ENCODE measurements around the gene KRT35.

The KRT35 gene

DNA sequence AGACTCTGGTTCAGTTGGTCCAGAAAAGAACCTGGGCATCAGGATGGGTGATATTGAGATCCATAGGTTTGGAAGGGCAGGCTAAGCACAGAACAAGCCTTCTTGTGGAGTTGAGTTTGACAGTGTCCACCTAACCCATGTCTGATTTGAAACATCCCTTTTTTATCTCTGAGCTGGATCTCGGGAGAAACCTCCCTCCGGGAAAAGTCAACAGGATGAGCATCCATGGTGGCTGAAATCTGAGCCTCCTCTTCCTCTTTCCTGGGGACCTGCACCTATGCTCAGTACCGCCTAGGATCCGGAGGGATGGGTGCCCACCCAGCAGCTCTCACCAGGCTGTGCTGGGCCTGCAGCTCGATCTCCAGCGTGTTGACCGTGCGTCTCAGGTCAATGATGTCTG lies 17.2 kb downstream of the KRT35 start:
- Mint-ChIP-seq H3K4me3 (no peak overlapping the region), H3K27ac (no peak overlapping the region), H3K4me1 (ENCODE audit: low read depth) (no peaks in the 10 kb centered on the region), H3K27me3 (no peaks in the 10 kb centered on the region), H3K9me3 (ENCODE audit: low read depth) (no peaks in the 10 kb centered on the region), H3K36me3 (no peaks in the 10 kb centered on the region)

DNA sequence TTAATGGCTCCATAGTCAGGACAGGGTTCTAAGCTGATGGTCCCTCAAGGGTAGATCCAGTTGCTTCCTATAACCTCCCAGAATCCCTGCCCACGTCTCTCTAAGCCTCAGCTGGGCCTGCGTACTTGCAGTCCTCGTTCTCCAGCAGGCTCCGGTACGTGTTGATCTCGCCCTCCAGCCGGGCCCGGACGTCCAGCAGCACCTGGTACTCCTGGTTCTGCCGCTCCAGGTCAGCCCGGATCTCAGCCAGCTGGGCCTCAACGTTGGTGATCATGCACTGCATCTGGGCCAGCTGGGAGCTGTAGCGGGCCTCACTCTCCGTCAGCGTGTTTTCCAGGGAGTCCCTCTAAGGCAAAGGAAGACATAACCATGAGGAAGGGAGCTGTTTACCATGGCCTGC lies 18.2 kb downstream of the KRT35 start:
- Mint-ChIP-seq H3K4me1 (ENCODE audit: low read depth) (no peaks in the 10 kb centered on the region), H3K9me3 (ENCODE audit: low read depth) (no peaks in the 10 kb centered on the region), H3K36me3 (no peaks in the 10 kb centered on the region), H3K27ac (no peak overlapping the region), H3K4me3 (no peak overlapping the region), H3K27me3 (no peaks in the 10 kb centered on the region)

DNA sequence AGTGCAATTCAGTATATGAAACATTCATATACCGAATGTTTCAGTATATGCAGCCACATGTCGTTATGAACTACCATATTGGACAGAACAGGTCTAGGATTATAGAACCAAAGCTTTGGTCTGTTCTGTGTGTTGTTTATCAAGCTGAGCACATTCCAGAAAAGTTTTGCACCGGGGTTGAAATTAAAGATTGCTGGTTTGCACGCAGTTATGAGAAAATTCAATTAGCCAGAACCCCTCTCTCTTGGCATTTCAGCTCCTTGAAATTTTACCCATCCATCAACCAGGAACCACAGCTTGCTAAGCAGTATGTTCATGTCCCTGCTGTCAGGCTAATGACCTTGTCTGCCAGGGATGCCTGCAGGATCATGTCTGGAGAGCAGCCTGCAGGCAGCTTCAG lies 23.3 kb downstream of the KRT35 start:
- Mint-ChIP-seq H3K27me3 (no peaks in the 10 kb centered on the region), H3K36me3 (no peaks in the 10 kb centered on the region), H3K4me3 (no peak overlapping the region), H3K9me3 (ENCODE audit: low read depth) (no peaks in the 10 kb centered on the region), H3K27ac (no peak overlapping the region), H3K4me1 (ENCODE audit: low read depth) (no peaks in the 10 kb centered on the region)

DNA sequence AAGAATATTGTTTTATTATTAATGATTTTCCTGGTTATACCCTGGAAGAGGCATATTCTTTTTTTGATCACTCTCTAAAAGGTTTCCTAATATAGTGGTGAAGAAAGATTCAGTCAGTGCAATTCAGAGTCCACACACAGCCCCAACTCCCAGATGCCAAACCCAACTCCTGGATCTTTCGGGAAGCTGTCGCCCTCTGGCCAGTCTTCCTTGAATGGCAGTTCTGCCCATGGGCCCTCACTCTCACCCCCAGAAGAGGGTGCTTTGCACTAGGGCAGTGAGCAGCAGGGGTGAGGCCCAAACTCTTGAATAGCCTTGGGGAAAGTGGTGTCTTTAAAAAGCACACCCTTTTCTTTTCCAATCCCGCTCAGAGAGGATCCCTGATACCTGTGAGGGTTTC lies 24.7 kb downstream of the KRT35 start:
- H3K27me3 Mint-ChIP-seq = no peaks in the 10 kb centered on the region
- no peak overlapping the region for H3K27ac Mint-ChIP-seq
- no peak overlapping the region for H3K4me3 Mint-ChIP-seq
- H3K36me3 Mint-ChIP-seq = no peaks in the 10 kb centered on the region
- H3K4me1 Mint-ChIP-seq (ENCODE audit: low read depth) = no peaks in the 10 kb centered on the region
- H3K9me3 Mint-ChIP-seq (ENCODE audit: low read depth) = no peaks in the 10 kb centered on the region

DNA sequence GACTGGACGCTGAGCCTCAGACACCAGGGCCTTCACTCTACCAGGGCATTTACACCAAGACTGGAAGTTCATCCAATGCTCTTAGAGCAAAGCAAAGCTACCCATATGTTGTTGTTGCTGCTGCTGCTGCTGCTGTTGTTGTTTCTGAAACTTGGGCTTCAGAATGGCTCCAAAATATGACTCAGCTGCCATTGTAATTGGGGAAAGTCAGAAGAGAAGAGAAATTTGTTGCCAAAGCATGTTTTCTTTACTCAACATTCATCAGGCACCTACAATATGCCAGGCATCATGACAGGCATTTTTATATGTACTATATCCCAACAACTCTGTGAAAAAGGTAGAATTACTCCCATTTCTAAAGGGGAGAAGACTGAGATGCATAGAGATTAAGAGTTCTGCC lies 25.7 kb downstream of the KRT35 start:
- no peak overlapping the region for H3K27ac Mint-ChIP-seq
- H3K9me3 Mint-ChIP-seq (ENCODE audit: low read depth) = no peaks in the 10 kb centered on the region
- H3K4me3 Mint-ChIP-seq = no peak overlapping the region
- H3K4me1 Mint-ChIP-seq (ENCODE audit: low read depth) = no peaks in the 10 kb centered on the region
- H3K27me3 Mint-ChIP-seq = no peaks in the 10 kb centered on the region
- no peaks in the 10 kb centered on the region for H3K36me3 Mint-ChIP-seq

DNA sequence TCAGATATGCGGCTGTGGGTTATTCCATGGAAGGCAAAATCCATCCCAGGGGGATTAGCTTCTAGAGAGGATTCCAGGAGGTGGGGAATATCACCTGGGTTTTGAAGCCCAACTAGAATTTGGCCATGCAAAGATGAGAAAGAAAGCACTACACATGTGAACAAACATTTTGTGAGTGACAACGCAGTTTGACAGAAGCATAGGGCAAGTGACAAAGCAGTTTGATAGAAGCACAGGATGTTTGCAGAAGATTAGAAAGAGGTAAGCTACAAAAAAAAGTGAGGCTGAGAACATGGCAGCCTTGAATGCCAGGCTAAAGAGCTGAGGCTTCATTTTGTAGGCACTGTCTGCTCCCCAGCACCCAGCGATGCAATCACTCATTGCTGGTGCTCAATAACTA lies 27.9 kb downstream of the KRT35 start:
- Mint-ChIP-seq H3K9me3 (ENCODE audit: low read depth) (no peaks in the 10 kb centered on the region), H3K4me1 (ENCODE audit: low read depth) (no peaks in the 10 kb centered on the region), H3K36me3 (no peaks in the 10 kb centered on the region), H3K4me3 (no peak overlapping the region), H3K27ac (no peak overlapping the region), H3K27me3 (no peaks in the 10 kb centered on the region)

DNA sequence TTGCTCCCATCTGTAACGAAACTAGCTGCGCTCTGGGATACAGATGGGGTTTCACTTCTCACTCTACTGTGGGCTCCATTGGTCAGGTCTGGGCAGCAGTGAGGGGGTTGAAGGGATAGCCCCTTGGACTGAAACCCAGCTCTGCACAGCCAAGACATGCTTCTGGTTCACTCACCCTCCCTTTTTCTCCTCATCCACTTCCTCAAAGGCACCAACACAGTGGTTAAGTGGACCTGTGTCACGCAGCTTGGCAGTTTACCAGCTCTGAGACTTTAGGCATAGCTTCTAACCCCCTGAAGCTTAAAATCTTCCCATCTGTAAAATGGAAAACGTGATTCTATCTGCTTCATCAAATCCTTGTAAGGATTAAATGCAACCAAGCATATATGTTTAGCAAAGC lies 28.7 kb downstream of the KRT35 start:
- no peaks in the 10 kb centered on the region for H3K9me3 Mint-ChIP-seq (ENCODE audit: low read depth)
- H3K4me1 Mint-ChIP-seq (ENCODE audit: low read depth) = no peaks in the 10 kb centered on the region
- no peaks in the 10 kb centered on the region for H3K36me3 Mint-ChIP-seq
- H3K4me3 Mint-ChIP-seq = no peak overlapping the region
- no peaks in the 10 kb centered on the region for H3K27me3 Mint-ChIP-seq
- no peak overlapping the region for H3K27ac Mint-ChIP-seq

DNA sequence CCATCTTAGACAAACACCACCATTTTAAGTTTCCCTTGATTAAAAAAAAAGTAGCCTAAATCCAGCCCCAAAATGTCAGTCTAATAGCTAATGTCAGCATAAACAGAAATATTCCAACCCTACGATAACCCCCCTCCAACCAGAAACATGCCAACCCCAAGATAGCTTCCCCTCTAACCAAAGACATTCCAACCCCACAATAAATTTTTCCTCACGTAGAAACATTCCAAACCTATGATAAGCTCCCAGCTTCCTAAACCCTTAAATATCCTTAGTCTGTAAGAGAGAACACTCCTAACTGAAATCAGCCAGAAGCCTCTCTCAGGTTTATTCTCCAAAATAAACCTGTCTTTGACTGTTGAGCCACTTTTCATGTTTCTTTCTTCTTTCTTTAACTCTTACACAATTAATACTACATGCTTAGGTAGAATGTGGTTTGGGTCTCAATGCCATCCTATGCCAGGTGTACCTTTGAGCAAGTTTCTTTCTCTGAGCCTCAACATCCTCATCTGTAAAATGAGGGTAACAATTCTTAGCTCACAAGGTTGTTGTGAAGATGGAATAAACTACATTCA lies 29.7 kb downstream of the KRT35 start:
- no peaks in the 10 kb centered on the region for H3K36me3 Mint-ChIP-seq
- H3K27ac Mint-ChIP-seq = no peak overlapping the region
- no peaks in the 10 kb centered on the region for H3K4me1 Mint-ChIP-seq (ENCODE audit: low read depth)
- H3K4me3 Mint-ChIP-seq = no peak overlapping the region
- no peaks in the 10 kb centered on the region for H3K27me3 Mint-ChIP-seq
- no peaks in the 10 kb centered on the region for H3K9me3 Mint-ChIP-seq (ENCODE audit: low read depth)

DNA sequence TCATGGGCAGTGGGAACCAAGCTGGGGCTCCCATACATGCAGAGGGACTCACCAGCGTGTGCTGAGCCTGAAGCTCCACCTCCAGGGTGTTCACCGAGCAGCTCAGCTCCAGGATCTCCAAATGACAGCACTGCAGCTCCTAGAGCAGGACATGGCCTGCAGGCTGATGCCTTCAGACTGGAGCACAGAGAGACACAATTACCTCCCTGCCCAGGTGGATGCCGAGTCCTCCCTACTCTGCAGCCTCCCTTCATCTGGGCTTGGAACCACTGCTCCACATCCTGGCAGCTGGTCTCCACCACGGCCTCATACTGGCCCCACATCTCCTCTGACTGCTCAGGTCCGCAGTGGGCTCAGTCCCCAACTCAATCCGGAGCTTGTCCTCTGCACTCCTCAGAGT lies 31.9 kb downstream of the KRT35 start:
- Mint-ChIP-seq H3K4me3 (no peak overlapping the region), H3K27ac (no peak overlapping the region), H3K9me3 (ENCODE audit: low read depth) (no peaks in the 10 kb centered on the region), H3K4me1 (ENCODE audit: low read depth) (no peaks in the 10 kb centered on the region), H3K36me3 (no peaks in the 10 kb centered on the region), H3K27me3 (no peaks in the 10 kb centered on the region)

DNA sequence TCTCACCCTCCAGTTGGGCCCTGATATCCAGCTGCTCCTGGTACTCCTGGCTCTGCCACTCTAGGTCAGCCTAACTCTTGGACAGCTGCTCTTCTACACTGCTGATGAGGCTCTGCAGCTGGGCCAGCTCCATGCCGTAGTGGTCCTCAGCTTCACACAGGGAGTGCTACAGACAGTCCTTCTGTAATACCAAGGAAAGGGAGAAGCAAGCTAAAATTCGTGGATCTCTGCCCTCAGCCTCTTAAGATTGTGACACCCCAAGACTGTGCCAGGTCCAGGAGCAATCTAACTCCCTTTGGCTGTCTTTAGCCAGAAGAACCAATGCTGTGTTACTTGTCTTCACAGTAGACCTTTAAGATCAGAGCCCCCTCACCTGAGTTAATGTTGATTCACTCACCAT lies 32.4 kb downstream of the KRT35 start:
- Mint-ChIP-seq H3K27me3 (no peaks in the 10 kb centered on the region), H3K4me1 (ENCODE audit: low read depth) (no peaks in the 10 kb centered on the region), H3K27ac (no peak overlapping the region), H3K9me3 (ENCODE audit: low read depth) (no peaks in the 10 kb centered on the region), H3K36me3 (no peaks in the 10 kb centered on the region), H3K4me3 (no peak overlapping the region)

DNA sequence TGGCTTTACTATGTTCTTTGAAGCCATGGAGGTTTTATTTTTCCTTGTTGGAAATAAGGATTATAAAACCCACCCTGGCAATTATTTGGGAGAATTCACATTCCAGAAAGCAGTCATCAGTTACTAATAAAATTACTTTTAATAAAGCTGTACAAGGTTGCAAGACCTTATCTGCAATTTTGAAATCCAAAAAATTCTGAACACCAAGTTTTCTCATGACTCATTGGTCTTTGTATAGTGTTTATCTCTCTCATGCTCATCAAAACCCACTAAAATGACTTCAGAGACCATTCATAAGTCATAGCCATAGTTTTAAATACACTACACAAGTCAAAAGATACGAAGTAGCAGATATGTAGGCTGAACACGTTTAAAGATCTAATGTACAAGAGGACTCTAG lies 34.1 kb downstream of the KRT35 start:
- no peaks in the 10 kb centered on the region for H3K4me1 Mint-ChIP-seq (ENCODE audit: low read depth)
- no peak overlapping the region for H3K27ac Mint-ChIP-seq
- H3K27me3 Mint-ChIP-seq = no peaks in the 10 kb centered on the region
- H3K9me3 Mint-ChIP-seq (ENCODE audit: low read depth) = no peaks in the 10 kb centered on the region
- no peaks in the 10 kb centered on the region for H3K36me3 Mint-ChIP-seq
- H3K4me3 Mint-ChIP-seq = no peak overlapping the region

DNA sequence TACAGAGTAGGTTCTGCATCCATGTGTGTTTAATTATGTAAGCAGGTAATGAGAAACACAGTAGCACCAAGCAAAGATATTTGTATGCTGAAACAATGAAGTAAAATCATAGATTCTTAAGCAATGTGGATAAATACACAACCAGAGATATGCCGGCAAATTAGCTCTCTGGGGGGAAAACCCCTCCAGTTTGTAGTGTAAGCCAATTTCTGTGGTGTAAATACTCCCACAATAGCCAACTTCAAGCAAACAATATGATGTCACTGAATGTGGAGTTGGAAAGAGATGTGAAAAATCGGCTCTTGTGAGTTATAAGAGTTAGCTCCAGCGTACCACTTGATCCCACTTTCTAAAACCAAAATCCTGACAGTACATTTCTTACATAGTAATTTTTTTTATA lies 36.3 kb downstream of the KRT35 start:
- H3K36me3 Mint-ChIP-seq = no peaks in the 10 kb centered on the region
- no peak overlapping the region for H3K4me3 Mint-ChIP-seq
- no peaks in the 10 kb centered on the region for H3K9me3 Mint-ChIP-seq (ENCODE audit: low read depth)
- H3K27ac Mint-ChIP-seq = no peak overlapping the region
- no peaks in the 10 kb centered on the region for H3K27me3 Mint-ChIP-seq
- H3K4me1 Mint-ChIP-seq (ENCODE audit: low read depth) = no peaks in the 10 kb centered on the region

DNA sequence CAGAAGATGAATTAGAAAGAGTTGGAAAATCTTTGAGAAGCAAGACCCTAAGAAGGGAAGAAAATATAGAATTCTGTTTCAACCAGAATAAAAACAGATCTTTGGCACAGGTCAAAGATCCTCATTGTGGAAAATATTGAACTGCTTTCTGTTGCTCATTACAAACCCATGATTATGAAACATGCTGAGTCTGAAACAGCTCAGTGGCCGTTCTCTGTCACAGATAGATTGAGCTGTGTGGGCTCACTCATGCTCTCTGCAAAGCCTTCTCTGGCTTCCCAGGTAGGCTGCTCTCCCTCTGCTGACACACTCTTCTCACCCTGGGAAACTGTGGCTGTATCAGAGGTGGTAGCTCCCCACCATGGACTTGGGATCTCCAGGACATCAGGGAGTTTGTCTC lies 36.8 kb downstream of the KRT35 start:
- Mint-ChIP-seq H3K4me1 (ENCODE audit: low read depth) (no peaks in the 10 kb centered on the region), H3K27ac (no peak overlapping the region), H3K4me3 (no peak overlapping the region), H3K27me3 (no peaks in the 10 kb centered on the region), H3K36me3 (no peaks in the 10 kb centered on the region), H3K9me3 (ENCODE audit: low read depth) (no peaks in the 10 kb centered on the region)

DNA sequence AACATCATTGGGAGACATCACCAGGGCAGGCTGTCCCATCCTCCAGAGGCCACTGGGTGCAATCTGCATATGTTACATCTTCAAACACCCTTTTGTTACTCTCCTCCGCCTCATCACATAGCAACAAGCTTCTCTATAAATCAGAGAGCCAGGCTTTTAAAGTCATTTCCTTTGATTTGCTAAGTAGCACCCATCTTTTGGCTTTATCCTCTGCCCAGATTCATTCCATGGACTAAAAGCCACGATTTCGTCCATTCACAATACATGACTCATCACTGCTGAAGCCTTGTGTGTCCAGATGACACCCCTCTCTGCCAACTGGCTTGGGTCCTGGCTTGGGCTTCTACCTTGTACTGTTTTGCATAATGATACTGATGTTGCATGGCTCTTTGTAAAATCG lies 38.2 kb downstream of the KRT35 start:
- Mint-ChIP-seq H3K4me1 (ENCODE audit: low read depth) (no peaks in the 10 kb centered on the region), H3K27me3 (no peaks in the 10 kb centered on the region), H3K27ac (no peak overlapping the region), H3K4me3 (no peak overlapping the region), H3K9me3 (ENCODE audit: low read depth) (no peaks in the 10 kb centered on the region), H3K36me3 (no peaks in the 10 kb centered on the region)

DNA sequence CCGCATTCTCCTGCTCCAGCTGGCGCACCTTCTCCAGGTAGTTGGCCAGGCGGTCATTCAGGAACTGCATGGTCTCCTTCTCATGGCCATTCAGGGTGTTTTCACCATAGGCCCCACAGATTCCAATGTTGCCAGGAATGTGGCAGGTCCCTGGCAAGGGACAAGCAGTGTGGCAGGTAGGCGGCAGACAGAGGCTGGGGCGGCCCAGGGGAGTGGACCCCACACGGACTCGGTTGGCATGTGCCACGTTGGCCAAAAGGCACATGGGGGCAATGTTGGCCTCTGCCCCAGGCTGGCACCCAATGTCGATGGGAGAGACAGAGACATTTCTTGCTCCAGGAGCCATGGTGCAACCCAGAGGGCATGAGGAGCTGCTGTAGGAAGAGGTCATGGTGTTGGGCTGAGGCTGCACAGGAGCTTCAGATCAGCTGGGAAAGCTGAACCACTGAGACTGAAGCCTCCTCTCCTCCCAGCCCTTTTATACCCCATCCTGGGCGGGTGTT lies 40.4 kb downstream of the KRT35 start, which contains the start of gene KRT38:
KRT38 (minus strand) TSS at position 453 of the 503 bp plus-strand sequence; CDS start at position 391, 62 bp downstream.
- Mint-ChIP-seq H3K27ac (no peak within 1 kb of the TSS), H3K4me3 (no peak within 1 kb of the TSS), H3K27me3 (no peaks in the 10 kb centered on the region), H3K9me3 (ENCODE audit: low read depth) (no peaks in the 10 kb centered on the region), H3K4me1 (ENCODE audit: low read depth) (no peaks in the 10 kb centered on the region), H3K36me3 (no peaks in the 10 kb centered on the region)

DNA sequence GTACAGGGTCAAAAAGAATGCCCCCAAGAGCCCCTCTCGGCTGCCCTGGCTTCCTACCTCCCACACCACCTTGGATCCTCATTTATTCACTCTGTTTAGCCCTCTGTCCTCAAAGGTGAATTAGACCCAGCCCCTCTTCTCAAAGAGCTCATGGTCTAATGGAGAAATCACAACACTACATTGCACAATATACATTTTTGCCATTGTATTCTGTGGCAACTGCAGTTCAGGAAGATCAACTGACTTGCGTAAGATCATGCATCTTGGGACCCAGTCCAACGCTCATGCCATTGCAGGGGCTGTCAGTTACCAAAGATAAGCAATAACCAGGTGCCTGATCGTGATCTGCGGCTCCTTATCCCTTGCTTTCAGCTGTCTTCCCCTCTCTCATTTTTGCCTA lies 41.6 kb downstream of the KRT35 start:
- Mint-ChIP-seq H3K4me3 (no peak overlapping the region), H3K27me3 (no peaks in the 10 kb centered on the region), H3K36me3 (no peaks in the 10 kb centered on the region), H3K9me3 (ENCODE audit: low read depth) (no peaks in the 10 kb centered on the region), H3K4me1 (ENCODE audit: low read depth) (peaks cover 5% of the 10 kb centered on the region), H3K27ac (no peak overlapping the region)
